SK-N-SH (cell line): ENCODE results near the gene PALLD. TPM values are rescaled to one million over a fixed set of nuclear protein-coding genes. Genes with fewer than 3 reads are reported as not detected.

Experiments
- CTCF ChIA-PET: fragments of 300-600, 350-600 bp; formaldehyde crosslinking; extraction: SDS; loops from one replicate; lab custom pipeline; 2021; lab: Yijun Ruan, JAX
- POLR2A ChIA-PET: fragments of 350-600 bp; sonication (Branson Sonifier 250); formaldehyde crosslinking; extraction: SDS; loops from one replicate; lab custom pipeline; 2020; ENCODE audit warnings: antibody characterized with exemption, inconsistent platforms; lab: Yijun Ruan, JAX
- DNase-seq: peaks from one replicate; pipeline ENCODE4 v3.0.0; 2012
- H2AFZ ChIP-seq: fragments of 200-600 bp; sonication (generic); 2 replicates; pipeline ENCODE4 v1.8.1; 2016; ENCODE audit warnings: antibody characterized with exemption, mild to moderate bottlenecking, low read depth
- H3F3A ChIP-seq: fragments of 200-600 bp; sonication (generic); replicated peaks from 2 replicates; pipeline ENCODE3; 2016; ENCODE audit warnings: antibody characterized with exemption, mild to moderate bottlenecking; ENCODE audit not compliant: insufficient read depth
- H3K27ac ChIP-seq, 2 experiments: fragments of 200-500 bp in 1 of 2; fragments of 200-600 bp in 1 of 2; sonication (Bioruptor generic) in 1 of 2; sonication (generic), shearing (Covaris generic) in 1 of 2; 2 replicates each; pipeline versions ENCODE4 v1.5.1 to v1.6.1; 2014 to 2016; ENCODE audit warnings: low read depth in 2 of 2, inconsistent platforms in 1 of 2, low read length in 1 of 2, mild to moderate bottlenecking in 1 of 2, mixed read lengths in 1 of 2
- H3K27me3 ChIP-seq: fragments of 200-600 bp; sonication (generic), shearing (Covaris generic); 2 replicates; pipeline ENCODE4 v1.6.1; 2016; ENCODE audit warnings: mixed run types; ENCODE audit not compliant: insufficient read depth
- H3K36me3 ChIP-seq, 2 experiments: fragments of 200-500 bp in 1 of 2; fragments of 200-600 bp in 1 of 2; sonication (Bioruptor generic) in 1 of 2; sonication (generic) in 1 of 2; replicated peaks in 1 of 2; 2 replicates each; pipeline versions ENCODE3 to v1.5.1; 2014 to 2016; ENCODE audit warnings: low read length in 1 of 2, mild to moderate bottlenecking in 1 of 2; ENCODE audit not compliant: insufficient read depth in 2 of 2, control insufficient read depth in 1 of 2
- H3K4me1 ChIP-seq, 2 experiments: fragments of 200-500 bp in 1 of 2; fragments of 200-600 bp in 1 of 2; sonication (Bioruptor generic) in 1 of 2; sonication (generic), shearing (Covaris generic) in 1 of 2; 2 replicates each; pipeline versions ENCODE4 v1.5.1 to v1.6.1; 2014 to 2016; ENCODE audit warnings: low read depth in 1 of 2, low read length in 1 of 2, mixed run types in 1 of 2; ENCODE audit not compliant: insufficient read depth in 2 of 2, control insufficient read depth in 1 of 2
- H3K4me2 ChIP-seq: fragments of 200-600 bp; sonication (generic), shearing (Covaris generic); 2 replicates; pipeline ENCODE4 v1.6.1; 2017; ENCODE audit warnings: mixed run types
- H3K4me3 ChIP-seq, 2 experiments: fragments of 200-500 bp in 1 of 2; fragments of 200-600 bp in 1 of 2; sonication (Bioruptor generic) in 1 of 2; sonication (generic), shearing (Covaris generic) in 1 of 2; 2 replicates each; pipeline versions ENCODE4 v1.5.1 to v1.8.1; 2014 to 2016; ENCODE audit warnings: low read depth in 2 of 2, inconsistent platforms in 1 of 2, low read length in 1 of 2, mild to moderate bottlenecking in 1 of 2, mixed read lengths in 1 of 2, moderate library complexity in 1 of 2
- H3K79me2 ChIP-seq: fragments of 200-600 bp; sonication (generic); 2 replicates; pipeline ENCODE4 v1.8.1; 2017; ENCODE audit warnings: mild to moderate bottlenecking; ENCODE audit not compliant: insufficient read depth
- H3K9ac ChIP-seq: fragments of 200-600 bp; sonication (generic); 2 replicates; pipeline ENCODE4 v1.6.1; 2017; ENCODE audit warnings: mixed run types
- H3K9me2 ChIP-seq: fragments of 200-600 bp; sonication (generic); 2 replicates; pipeline ENCODE4 v1.6.1; 2017; ENCODE audit warnings: mixed run types
- H3K9me3 ChIP-seq: fragments of 200-600 bp; sonication (generic); 2 replicates; pipeline ENCODE4 v1.6.1; 2017; ENCODE audit warnings: mixed run types, mild to moderate bottlenecking, moderate library complexity
- H4K20me1 ChIP-seq: fragments of 200-600 bp; sonication (generic); 2 replicates; pipeline ENCODE4 v1.6.1; 2017; ENCODE audit warnings: mild to moderate bottlenecking, mixed run types; ENCODE audit not compliant: insufficient read depth
- CHD2 ChIP-seq: fragments of 150-350 bp; IDR thresholded peaks from 2 replicates; pipeline ENCODE4 v1.6.1; 2018; ENCODE audit warnings: low read length; ENCODE audit not compliant: partially characterized antibody
- FOSL2 ChIP-seq: IDR thresholded peaks from 2 replicates; pipeline ENCODE4 v1.4.0; 2012; ENCODE audit warnings: low read depth, mild to moderate bottlenecking, moderate library complexity, borderline replicate concordance
- IRF3 ChIP-seq: fragments of 150-350 bp; IDR thresholded peaks from 2 replicates; pipeline ENCODE4 v1.6.1; 2016; ENCODE audit warnings: mild to moderate bottlenecking, low read depth, low read length
- JUND ChIP-seq: IDR thresholded peaks from 2 replicates; pipeline ENCODE4 v1.4.0; 2012
- MAX ChIP-seq: IDR thresholded peaks from 2 replicates; pipeline ENCODE4 v1.4.0; 2012; ENCODE audit warnings: low read depth
- MXI1 ChIP-seq: IDR thresholded peaks from 2 replicates; pipeline ENCODE4 v1.6.1; 2012; ENCODE audit warnings: mild to moderate bottlenecking, low read depth, low read length, improper control_type of control experiment
- NFIC ChIP-seq: IDR thresholded peaks from 2 replicates; pipeline ENCODE4 v1.4.0; 2012; ENCODE audit warnings: borderline replicate concordance
- NRF1 ChIP-seq: IDR thresholded peaks from 2 replicates; pipeline ENCODE4 v1.6.1; 2012; ENCODE audit warnings: low read depth, mild to moderate bottlenecking, low read length
- PBX3 ChIP-seq: IDR thresholded peaks from 2 replicates; pipeline ENCODE4; 2012
- RCOR1 ChIP-seq: fragments of 150-350 bp; IDR thresholded peaks from 2 replicates; pipeline ENCODE4 v1.6.1; 2017; ENCODE audit warnings: antibody characterized with exemption, low read length
- RXRA ChIP-seq: IDR thresholded peaks from 2 replicates; pipeline ENCODE4 v1.4.0; 2012; ENCODE audit warnings: low read depth, mild to moderate bottlenecking, borderline replicate concordance
- SMC3 ChIP-seq: IDR thresholded peaks from 2 replicates; pipeline ENCODE4 v1.6.1; 2012; ENCODE audit warnings: low read depth, low read length, improper control_type of control experiment
- TCF12 ChIP-seq: IDR thresholded peaks from 2 replicates; pipeline ENCODE4 v1.4.0; 2012
- WGBS: methylation state at CpG from one replicate; pipeline ENCODE4 v1.1.6; 2017; ENCODE audit warnings: low lambda C conversion rate; 5-methylcytosine and 5-hydroxymethylcytosine counted together
- polyA plus RNA-seq, 3 experiments: library from polyadenylated mRNA; depleted of rRNA; stranded (reverse); fragments of >200 nt; gene quantifications; 2 replicates each; pipeline ENCODE4 v1.2.3, GENCODE V29; 2012

PALLD gene
- polyA plus RNA-seq, 1 of the 3 experiments (the other 2 are of a cell fraction) = 33.0 TPM

DNA sequence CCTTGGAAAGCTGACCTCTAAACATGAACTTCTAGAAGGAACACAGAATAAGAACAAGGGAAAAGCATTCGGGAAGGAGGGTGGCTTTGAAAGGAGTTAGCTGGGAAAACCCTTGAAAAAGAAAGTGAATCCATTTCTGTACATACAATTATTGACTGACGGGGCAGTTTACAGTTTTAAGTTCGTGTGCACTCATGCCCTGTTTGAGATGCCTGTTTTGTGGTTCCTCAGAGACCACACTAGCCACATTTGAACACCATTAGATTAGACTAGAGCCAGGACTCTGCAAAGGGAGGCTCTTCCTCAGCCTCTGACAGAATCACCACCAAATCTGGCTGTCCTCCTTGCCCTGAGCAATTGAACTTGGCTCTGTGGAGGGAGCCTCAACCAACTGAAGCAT is 158.3 kb downstream of the PALLD start:
- Histone ChIP-seq H2AFZ (no peak overlapping the region), H3K4me3 (no peak overlapping the region), H3K4me1 (peaks cover 12 to 24% of the 10 kb centered on the region in 2 experiments; a peak in 3 of 4 replicates), H3K79me2 (no peaks in the 10 kb centered on the region), H3F3A (peaks cover 12% of the 10 kb centered on the region), H3K9me3 (no peaks in the 10 kb centered on the region), H3K27ac (no peak overlapping the region), H3K27me3 (no peaks in the 10 kb centered on the region), H4K20me1 (no peaks in the 10 kb centered on the region), H3K9ac (no peak overlapping the region), H3K36me3 (no peaks in the 10 kb centered on the region), H3K9me2 (no peaks in the 10 kb centered on the region), H3K4me2 (no peak overlapping the region)
- DNase-seq = no peak
- 77% methylated on average over 3 of the region's 3 CpGs for WGBS
- TF ChIP-seq IRF3 (no peak), MXI1 (no peak), SMC3 (no peak), NRF1 (no peak), RCOR1 (no peak), MAX (no peak), PBX3 (no peak), RXRA (no peak), NFIC (no peak)
- POLR2A ChIA-PET = interaction anchor here (1.8 kb wide), 1 partner anchor 9 kb away, joined by 5 read pairs; no protein-coding TSS in a partner anchor
- CTCF ChIA-PET = interaction anchor here (0.7 kb wide), 1 partner anchor 18 kb away, joined by 3 read pairs; no protein-coding TSS in a partner anchor

GRCh38 chr4:168656055-168656660 is 159.3 kb downstream of the PALLD start:
- ChIA-PET POLR2A (no interaction called here), CTCF (interaction anchor here (0.9 to 1.4 kb wide), 2 partner anchors 10 to 39 kb away, joined by 3 to 4 read pairs; no protein-coding TSS in a partner anchor)
- Histone ChIP-seq H3K79me2 (no peaks in the 10 kb centered on the region), H2AFZ (no peak overlapping the region), H3K4me3 (no peak overlapping the region), H3K4me2 (no peak overlapping the region), H3K9ac (no peak overlapping the region), H3K27me3 (no peaks in the 10 kb centered on the region), H3K36me3 (no peaks in the 10 kb centered on the region)
- WGBS = 58% methylated on average over 4 of the region's 4 CpGs
- TF ChIP-seq TCF12 = peak; percentile 30; the same call in 1 of the 2 replicates
- peak; percentile 72 for TF ChIP-seq PBX3
- TF ChIP-seq CHD2 = no peak
- TF ChIP-seq MAX = no peak
- peak; percentile 45 for TF ChIP-seq JUND
- TF ChIP-seq FOSL2 = peak; percentile 51; the same call in 1 of the 2 replicates
- 0 out of 2 replicates have a peak, but pooled peaks have one; percentile 29 for TF ChIP-seq NFIC
- TF ChIP-seq, all 33 proteins: peak for 5
- peaks cover 11% of the 10 kb centered on the region for H3F3A ChIP-seq
- H3K9me2 ChIP-seq = no peaks in the 10 kb centered on the region
- H3K4me1 ChIP-seq = peaks cover 9 to 25% of the 10 kb centered on the region in 2 experiments; a peak in 3 of 4 replicates
- no peaks in the 10 kb centered on the region for H3K9me3 ChIP-seq
- no peak for DNase-seq
- H3K27ac ChIP-seq = no peak overlapping the region
- no peaks in the 10 kb centered on the region for H4K20me1 ChIP-seq
